ENCODE results near the gene HLA-A.
"Not testable (repeated sequence)": the region's sequence is repeated elsewhere in the genome, so short reads cannot be mapped to it uniquely, and the experiment has no call there.

Gene HLA-A

DNA sequence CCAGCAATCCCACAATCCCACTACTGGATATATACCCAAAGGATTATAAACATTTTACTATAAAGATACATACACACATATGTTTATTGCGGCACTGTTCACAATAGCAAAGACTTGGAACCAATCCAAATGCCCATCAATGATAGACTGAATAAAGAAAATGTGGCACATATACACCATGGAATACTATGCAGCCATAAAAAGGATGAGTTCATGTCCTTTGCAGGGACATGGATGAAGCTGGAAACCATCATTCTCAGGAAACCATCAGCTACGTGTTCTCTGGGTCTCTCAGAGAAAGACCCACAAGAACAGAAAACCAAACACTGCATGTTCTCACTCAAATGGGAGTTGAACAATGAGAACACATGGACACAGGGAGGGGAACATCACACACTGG is 21.4 kb downstream of the HLA-A start:
- DNase-seq: not testable (repeated sequence)

DNA sequence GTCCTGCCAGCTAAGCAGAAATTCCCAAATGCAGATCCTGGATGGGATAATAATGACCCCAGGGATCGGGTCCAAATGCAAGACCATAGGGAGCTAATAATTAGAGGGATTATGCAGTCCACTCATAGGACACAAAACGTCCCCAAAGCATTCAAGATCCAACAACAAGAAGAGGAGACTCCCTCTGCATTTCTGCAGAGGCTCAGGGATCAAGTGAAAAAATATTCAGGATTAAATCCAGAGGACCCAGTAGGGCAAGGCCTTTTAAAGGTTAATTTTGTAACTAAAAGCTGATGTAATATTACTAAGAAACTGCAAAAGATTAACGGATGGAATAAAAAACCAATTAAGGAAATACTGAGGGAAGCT is 22.2 kb downstream of the HLA-A start:
- no peak for DNase-seq

DNA sequence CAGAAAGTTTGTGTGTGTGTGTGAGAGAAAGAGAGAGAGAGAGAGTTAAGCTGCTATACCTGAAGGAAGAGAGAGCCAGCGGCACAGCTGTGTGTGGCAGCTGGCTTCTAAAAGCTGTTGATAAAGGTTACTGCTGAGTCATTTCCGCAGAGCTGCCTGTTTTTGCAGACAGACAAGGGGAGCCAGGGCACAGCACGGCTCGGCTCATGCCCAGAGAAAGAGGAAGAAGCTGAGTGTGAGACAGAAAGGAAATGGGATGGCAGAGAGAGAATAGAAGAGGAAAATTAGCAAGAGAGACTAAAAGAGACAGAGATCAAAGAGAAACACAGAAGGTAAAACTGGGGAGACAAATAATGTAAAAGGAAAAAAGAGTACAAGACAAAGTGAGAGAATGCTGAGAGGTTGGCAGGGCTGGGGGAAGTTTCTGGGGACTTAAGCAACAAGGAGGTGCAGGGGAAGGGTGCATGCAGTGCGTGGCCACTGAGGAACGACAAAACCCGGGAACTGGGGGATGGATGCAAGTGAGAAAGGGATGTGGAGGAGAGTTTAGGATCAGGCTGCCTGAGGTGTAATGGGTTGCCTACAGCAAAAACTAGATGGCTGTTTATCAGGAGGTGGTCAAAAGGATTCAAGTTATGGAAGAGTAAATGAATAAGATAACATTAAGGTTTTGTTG is 22.7 kb downstream of the HLA-A start:
- DNase-seq: peak; percentile 83

DNA sequence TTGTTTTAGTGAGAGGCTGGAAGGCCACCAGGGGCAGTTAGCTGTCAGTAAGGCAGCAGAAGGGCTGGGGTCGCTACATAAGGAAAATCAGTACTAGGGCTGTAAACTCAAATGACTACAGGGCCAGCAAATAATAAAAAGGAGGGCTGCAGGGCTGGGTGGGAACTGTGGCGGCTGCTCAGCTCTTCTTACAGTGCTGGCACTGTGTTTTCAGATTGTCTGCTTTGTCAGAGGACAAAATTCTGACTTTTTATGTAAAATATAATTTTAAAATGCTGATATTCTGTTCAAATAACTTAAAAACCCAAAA is 23.2 kb downstream of the HLA-A start:
- no peak for DNase-seq

DNA sequence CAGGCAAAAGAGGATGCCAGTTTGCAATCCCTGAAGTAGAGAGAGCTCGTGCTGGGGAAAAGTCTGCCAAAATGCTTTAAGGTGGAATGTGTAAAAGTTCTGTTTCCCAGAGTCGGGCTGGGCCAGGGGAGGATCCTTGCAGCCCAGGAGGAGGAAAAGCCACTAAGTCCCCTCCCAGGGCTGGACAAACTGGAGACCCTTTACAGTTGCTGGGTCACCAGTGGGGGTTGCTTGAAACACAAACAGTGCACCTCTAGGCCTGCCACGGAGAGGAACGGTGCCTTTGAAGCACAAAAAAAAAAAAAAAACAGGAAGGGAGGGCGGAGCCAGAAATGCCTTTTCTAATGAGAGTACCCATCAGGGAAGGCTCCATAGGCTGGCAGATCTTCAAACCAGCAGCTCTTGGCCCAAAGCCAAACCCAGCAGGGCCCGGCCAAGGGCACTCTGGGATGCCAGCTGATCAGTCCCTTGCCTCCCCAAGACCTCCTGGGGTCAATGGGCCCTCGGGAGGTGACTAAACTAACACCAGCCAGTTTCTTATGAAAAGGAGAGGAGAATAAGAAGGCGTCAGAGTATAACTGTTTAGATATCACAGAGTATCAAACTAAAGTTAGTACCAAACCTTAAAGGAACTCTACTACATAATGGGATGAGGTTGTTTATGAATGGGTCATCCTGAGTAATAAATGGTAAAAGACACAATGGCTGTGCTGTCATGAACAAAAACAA is 23.7 kb downstream of the HLA-A start:
- DNase-seq: no peak

DNA sequence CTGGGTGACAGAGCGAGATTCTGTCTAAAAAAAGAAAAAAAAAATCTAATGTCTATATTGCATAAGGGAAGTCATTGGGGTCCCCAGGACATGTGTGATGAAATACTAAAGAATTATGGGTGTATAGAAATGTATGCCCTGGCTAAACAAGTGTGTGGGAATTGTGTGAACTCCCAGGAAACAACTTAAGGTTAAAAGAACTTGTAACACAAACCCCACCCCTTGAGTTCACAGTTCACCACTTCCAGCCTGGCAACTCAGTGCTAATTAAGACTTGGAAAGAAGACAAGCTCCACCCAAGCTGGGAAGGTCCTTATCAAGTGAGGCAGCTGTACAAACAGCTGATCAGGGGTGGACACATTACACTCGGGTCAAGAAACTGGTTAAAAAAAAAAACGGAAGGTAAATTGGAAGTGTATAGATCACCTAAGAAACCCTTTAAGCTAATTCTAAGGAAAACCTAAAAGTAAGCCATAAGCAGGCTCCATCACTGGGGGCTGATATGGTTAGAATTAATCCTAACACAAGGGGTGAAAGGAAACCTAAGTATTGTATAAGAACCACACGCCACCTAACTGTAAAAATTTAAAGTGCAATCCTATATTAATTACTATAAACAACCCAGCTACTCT is 25.2 kb downstream of the HLA-A start:
- DNase-seq: no peak

DNA sequence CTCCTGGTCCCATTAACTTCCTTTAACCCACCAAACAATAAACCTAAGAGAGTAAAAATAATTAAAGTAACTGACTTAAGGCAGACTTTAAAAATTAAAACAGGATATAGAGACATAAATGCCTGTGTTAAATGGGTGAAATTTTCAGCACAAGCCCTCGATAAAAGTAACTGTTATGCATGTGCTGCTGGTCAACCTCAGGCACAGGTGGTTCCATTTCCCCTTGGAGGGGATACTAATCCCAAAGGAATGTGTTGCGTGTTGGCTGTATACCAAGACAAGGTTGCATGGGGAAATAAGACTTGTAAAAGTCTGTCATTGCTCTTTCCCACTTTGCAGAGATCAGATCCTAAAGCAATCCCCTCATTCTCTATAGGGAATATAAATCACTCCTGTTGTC is 25.8 kb downstream of the HLA-A start:
- peak; percentile 64 for DNase-seq

DNA sequence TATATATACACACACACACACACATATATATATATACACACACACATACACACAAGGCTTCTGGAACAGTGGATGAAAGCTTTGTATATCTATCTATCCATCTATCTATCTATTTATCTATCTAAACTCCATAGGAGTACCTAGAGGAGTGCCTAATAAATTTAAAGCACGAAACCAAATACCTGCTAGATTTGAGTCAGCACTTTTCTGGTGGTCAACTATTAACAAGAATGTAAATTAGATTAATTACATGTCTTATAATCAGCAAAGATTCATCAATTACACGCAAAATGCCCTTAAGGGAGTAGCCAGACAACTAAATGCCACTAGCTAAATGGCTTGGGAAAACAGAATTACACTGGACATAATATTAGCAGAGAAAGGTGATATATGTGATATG is 26.6 kb downstream of the HLA-A start:
- no peak for DNase-seq

DNA sequence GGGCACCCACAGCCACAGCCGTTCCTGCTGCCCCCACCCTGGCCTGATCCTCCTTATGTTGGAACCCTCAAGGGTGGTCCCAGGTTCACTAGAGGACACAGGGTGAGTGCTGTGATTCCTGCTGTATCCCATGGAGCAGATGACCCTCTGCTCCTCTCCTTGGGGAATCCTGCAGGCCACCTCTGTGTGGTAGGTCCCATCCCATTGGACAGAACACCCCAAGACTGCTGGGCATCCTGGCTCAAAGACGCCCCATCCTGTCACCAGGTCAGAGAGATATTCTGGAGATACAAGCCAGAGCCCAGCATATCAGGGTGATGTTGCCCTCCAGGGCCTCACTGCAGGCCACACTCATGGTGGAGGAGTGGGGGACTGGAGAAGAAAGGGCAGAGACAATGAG is 28.4 kb downstream of the HLA-A start:
- no peak for DNase-seq

DNA sequence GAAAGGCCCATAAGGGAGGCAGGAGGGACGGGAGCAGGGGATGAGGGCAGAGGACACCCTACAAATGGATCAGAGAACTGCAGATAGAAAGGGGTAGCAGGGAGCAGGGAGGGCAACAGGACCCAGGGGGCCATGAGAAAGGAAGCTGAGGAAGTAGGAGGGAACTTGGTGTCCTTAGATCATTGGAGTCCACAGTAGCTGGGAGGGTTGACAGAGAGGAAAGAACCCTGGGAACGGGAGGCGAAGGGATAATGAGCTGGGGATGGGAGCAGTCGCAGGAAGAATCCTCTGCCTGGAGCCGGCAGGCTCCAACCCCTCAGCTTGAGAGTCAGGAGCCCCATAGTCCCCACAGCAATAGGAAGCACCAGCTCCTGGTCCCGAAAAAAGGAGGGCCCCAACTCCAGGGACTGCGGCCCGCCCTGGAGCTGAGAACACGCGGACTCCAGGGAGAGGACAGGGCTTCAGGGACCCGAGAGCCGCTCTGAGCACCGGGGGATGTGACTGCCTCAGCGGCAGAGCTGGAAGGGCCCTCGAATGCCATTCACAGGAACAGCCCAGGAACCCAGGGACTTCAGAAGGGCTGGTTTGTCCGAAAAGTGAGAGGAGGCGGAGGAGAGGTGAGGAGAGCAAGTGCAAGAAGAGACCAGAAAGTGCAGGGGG is 32.7 kb downstream of the HLA-A start:
- DNase-seq: no peak

DNA sequence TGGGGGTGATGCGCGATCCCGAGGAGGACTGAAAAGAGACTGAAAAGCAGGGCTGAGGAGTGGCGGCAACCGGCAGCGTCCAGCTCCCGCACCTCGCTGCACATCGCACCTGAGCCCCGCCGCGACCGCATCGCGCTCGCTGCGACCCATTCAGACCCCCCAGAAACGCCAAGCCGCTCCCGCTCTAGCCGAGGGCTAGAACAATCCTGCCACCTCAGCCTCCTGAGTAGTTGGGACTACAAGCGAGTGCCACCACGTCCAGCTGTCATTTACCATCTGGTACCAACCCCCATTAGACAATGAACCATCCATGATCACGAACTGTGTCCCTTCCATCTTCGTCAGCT is 33.2 kb downstream of the HLA-A start:
- no peak for DNase-seq

DNA sequence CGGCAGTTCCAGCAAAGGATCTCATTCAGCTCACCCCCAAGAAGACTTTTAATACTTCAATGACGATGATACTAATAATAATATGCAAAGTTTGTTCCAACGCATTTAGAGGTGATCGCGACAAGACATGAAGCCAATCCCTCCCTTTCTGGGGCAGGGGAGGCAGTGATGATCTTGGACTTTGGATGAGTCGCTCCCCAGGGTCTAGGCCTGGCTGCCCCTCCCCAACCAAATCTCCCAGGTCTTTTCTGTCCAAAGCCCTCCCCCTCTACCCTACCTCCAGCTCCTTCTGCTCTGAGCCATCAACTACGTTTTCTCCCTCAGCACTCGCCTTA is 33.9 kb downstream of the HLA-A start:
- DNase-seq: no peak

DNA sequence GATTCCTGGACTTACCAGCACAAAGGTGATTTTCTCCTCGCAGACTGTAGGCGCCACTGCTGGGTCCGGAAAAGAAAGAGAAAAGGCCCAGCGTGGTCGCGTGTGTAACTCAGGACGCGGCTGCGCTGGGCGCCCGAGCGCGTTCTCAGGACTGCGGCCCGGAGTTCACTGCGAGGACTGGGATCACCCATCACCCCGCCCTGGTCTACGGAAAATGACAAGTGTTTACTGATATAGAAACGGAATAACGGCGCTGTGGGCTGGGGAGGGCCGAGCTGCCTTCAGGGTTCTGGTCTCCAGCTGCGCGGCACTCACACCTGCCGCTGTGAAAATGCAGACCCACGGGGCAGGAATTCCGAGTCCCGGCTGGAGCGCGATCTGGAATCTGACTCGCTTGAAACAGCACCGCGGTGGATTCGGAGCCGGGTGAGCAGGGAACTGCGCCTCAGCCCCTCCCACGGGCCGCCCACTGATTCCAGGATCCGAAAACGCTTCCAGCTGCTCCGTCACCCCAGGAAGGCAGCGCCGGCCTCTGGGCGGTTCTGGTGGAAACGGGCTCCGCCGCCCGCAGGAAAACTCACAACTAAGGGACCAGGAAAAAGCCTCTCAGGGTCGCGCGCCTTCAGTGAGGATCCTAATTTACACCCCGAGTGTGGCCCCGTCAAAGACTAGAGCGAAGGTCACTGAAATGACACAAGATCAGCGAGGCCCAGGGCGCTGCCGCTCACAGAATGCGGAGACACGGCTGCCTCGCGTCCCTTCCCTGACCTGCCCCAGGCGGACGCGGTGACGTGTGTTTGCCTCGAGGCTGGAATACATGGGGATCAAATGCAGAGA is 34.5 kb downstream of the HLA-A start:
- peak; percentile 58 for DNase-seq

DNA sequence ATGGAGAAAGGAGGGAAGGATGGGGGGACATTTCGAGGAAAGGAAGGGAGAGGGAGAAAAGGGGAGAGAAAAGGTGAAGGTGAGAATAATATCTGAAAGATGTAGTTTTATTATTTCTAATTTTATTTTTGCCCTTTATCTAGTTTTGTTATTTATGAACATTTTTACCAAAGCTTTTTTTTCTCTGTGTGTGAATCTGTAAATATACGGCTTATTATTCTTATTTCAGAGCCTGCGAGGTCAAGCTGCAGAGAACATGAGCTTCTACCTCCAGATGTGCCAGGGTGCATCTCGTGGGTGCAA is 35.0 kb downstream of the HLA-A start:
- DNase-seq: no peak

DNA sequence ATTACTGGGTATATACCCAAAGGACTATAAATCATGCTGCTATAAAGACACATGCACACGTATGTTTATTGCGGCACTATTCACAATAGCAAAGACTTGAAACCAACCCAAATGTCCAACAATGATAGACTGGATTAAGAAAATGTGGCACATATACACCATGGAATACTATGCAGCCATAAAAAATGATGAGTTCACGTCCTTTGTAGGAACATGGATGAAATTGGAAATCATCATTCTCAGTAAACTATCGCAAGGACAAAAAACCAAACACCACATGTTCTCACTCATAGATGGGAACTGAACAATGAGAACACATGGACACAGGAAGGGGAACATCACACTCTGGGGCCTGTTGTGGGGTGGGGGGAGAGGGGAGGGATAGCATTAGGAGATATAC is 37.7 kb downstream of the HLA-A start:
- not testable (repeated sequence) for DNase-seq

DNA sequence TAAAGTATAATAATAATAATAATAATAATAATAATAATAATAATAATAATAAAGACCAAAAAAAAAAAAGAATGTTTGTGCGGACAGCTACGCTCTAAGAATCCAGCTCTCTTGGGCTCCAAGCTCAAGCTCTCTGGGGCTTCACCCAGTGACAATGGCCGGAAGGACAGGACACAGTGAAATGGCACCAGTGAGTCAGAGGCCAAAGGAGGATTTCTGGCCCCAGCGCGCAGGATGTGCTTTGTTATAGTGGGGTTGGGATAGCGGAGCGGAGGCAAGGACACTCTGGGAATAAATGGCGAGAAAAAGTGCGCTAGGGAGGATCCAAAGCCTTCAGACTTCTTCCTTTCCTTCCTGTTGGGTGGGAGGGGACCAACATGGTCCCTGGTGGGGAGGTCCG is 38.2 kb downstream of the HLA-A start:
- no peak for DNase-seq

DNA sequence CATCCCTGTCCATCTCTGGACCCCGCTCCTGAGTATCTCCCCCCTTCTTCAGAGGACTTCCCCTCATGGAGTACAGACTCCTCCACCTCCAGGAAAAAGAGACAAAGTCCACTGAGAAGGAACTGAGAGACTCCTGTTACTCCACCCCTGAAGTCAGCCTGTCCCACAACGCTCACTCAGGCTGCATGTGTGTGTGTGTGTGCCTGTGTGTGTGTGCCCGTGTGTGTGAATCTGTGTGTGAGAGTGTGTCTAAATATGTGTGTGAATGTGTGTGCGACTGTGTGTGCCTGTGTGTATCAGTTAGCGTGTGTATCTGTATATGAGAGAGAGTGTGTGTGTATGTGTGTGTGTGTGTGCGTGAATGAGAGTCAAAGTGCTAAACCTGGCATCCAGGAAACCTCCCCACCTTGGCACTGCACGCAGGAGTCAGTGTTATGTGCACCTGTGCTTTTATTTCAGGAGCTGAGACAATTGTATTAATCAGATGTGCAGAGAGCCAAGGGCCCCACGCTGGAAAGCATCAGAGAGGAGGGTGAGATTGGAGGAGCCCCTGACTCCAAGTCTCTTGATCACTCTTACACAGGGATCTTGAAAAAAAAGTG is 39.0 kb downstream of the HLA-A start:
- DNase-seq: no peak

DNA sequence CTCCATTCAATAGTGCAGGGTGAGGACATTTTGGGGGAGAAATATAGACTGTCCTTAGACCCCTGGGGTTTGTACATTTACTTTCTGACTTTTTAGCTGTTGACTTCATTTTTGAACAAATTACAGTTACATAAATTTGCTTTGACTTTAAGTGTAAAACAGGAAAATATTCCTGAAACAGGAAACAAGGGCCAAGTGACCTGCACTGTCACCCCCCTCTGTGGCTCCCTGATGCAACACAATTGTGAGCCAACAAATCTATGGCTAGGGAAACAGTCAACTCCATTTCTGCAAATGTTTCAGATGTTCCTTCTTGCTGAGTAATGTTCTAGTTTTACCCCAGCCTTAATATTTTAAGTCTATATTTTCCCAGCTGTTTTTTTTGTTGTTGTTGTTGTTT is 39.8 kb downstream of the HLA-A start:
- no peak for DNase-seq

DNA sequence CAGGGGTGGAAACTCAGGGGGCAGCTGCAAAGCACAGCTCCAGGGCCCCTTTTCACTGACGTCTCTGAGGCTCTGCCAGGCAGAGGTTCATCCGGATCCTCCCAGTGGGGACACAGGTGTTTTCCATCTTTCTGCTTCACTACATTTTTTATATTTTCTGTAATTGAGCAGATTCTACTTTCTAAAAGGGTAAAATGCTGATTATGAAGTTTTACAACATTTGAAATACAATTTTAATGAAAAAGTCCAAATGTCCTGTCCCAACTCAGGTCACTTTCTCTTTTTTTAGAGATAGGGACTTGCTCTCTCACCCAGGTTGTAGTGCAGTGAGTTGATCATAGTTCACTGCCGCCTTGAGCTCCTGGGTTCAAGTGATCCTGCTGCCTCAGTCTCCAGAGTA is 41.9 kb downstream of the HLA-A start:
- no peak for DNase-seq

DNA sequence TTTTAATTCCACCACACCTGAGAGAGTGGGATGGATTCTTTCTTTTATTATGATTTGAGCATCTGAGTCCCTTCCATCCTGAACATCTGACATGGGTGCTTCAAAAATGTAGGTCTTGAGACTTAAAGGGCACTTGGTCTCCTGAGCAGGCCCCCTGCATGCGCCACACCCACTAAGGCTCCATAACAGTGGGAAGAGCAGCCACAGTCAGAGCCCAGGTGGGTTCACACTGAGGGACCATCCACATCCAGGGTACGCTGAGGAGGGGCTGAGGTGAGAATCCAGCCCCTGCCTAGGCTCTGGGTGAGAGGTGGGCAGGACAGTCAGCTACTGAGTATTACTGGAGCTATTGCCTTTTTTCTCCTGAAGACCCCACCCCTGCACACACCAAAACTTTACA is 42.7 kb downstream of the HLA-A start:
- no peak for DNase-seq

DNA sequence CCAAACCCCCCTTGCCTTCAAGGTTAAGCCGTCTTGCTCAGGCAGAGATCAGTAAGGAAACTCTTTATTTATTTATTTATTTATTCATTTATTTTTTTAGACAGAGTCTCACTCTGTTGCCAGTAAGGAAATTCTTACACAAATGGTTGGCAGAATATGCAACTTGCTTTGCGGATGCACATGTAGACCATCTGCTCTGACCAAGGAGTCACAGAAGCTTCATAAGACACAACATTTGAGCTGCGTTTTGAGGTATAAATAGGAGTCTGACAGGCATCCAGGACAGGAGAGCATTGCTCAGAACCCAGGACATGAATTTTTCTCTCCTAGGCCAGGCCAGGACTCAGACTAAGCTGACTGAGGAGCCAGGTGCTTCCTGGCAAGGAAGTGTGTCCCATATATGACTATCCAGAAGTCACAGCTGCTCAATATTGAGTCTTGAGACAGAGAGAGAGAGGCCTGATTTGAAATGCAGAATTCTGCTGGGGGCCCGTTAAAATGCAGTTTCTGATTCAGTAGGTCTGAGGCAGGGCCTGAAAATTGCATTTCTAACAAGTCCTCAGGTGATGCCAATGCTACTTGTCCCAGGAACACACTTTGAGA is 43.9 kb downstream of the HLA-A start:
- no peak for DNase-seq

DNA sequence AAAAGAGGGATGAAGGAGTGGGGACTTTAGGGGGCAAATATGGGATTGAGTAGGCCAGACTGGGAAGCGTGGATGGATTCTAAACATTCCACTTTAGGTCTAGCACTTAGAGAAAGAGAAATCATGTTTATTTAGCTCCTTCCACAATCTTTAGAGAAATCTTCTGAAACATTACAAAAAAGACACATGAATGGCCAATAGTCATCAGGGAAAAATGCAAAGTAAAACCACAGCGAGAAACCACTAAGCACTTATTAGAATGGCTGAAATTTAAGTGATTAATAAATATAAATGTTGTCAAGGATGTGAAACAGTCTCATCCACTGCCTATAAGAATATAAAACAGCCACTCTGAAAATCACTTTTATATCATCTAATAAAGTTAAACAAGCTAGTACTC is 46.9 kb downstream of the HLA-A start:
- no peak for DNase-seq

DNA sequence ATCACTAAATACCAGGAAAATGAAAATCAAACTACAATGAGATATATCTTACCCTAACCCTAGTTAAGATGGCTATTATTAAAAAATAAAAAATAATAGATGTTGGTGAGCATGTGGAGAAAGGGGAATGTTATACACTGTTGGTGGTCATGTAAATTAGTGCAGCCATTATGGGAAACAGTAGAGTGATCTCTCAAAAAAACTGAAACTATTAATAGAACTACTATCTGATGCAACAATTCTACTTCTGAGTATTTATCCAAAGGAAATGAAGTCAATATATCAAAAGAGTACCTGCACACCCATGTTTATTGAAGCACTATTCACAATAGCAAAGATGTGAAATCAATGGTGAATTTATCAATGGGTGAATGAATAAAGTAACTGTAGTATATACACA is 48.6 kb downstream of the HLA-A start:
- no peak for DNase-seq
